Skeletal muscle satellite cell (primary cell): ENCODE data around the gene GASK1A.
"Not testable (repeated sequence)": the region's sequence is repeated elsewhere in the genome, so short reads cannot be mapped to it uniquely, and the experiment has no call there.

Source experiments
- H3K27me3 ChIP-seq: 2 replicates; pipeline ENCODE4 v1.7.0; 2013; ENCODE audit warnings: low read length; ENCODE audit not compliant: control insufficient read depth, insufficient read depth
- H3K36me3 ChIP-seq: 2 replicates; pipeline ENCODE4 v1.7.0; 2013; ENCODE audit warnings: mild to moderate bottlenecking, control low read depth, low read length; ENCODE audit not compliant: insufficient read depth
- H3K4me1 ChIP-seq: 2 replicates; pipeline ENCODE4 v1.7.0; 2013; ENCODE audit warnings: low read length; ENCODE audit not compliant: control insufficient read depth, insufficient read depth
- H3K4me2 ChIP-seq: 2 replicates; pipeline ENCODE4 v1.7.0; 2013; ENCODE audit warnings: mild to moderate bottlenecking, low read length
- H3K4me3 ChIP-seq: 2 replicates; pipeline ENCODE4 v1.7.0; 2013; ENCODE audit warnings: low read length
- H3K9ac ChIP-seq: 2 replicates; pipeline ENCODE4 v1.7.0; 2013; ENCODE audit warnings: mild to moderate bottlenecking, low read depth, low read length, moderate library complexity
- H3K9me3 ChIP-seq: replicated peaks from 2 replicates; pipeline ENCODE4 v1.7.0; 2013; ENCODE audit warnings: mild to moderate bottlenecking, control low read depth, low read length

The GASK1A gene

GRCh38 chr3:42961633-42962032 lies 17.5 kb upstream of the GASK1A start:
- Histone ChIP-seq H3K9me3 (no peaks in the 10 kb centered on the region), H3K4me3 (no peak overlapping the region), H3K27me3 (peaks cover 9% of the 10 kb centered on the region), H3K4me2 (no peak overlapping the region), H3K9ac (no peak overlapping the region), H3K4me1 (no peaks in the 10 kb centered on the region), H3K36me3 (no peaks in the 10 kb centered on the region)

GRCh38 chr3:42963269-42963668 lies 15.8 kb upstream of the GASK1A start:
- H3K4me1 ChIP-seq, result no peaks in the 10 kb centered on the region
- H3K27me3 ChIP-seq, result peaks cover 10% of the 10 kb centered on the region
- no peaks in the 10 kb centered on the region for H3K36me3 ChIP-seq
- no peak overlapping the region for H3K4me2 ChIP-seq
- no peak overlapping the region for H3K4me3 ChIP-seq
- H3K9ac ChIP-seq, result no peak overlapping the region
- no peaks in the 10 kb centered on the region for H3K9me3 ChIP-seq

- Histone ChIP-seq H3K36me3 (no peaks in the 10 kb centered on the region), H3K4me1 (no peaks in the 10 kb centered on the region), H3K9ac (no peak overlapping the region), H3K27me3 (peaks cover 15% of the 10 kb centered on the region), H3K9me3 (no peaks in the 10 kb centered on the region), H3K4me2 (no peak overlapping the region), H3K4me3 (no peak overlapping the region)
Measured at GRCh38 chr3:42964266-42964665, 14.8 kb upstream of the GASK1A start.

GRCh38 chr3:42970557-42970956 lies 8.6 kb upstream of the GASK1A start:
- no peak overlapping the region for H3K4me2 ChIP-seq
- no peak overlapping the region for H3K9ac ChIP-seq
- no peaks in the 10 kb centered on the region for H3K36me3 ChIP-seq

GRCh38 chr3:42970976-42971772 lies 7.9 kb upstream of the GASK1A start:
- no peak overlapping the region for H3K4me3 ChIP-seq
- H3K4me1 ChIP-seq, result no peaks in the 10 kb centered on the region
- no peaks in the 10 kb centered on the region for H3K36me3 ChIP-seq
- no peak overlapping the region for H3K4me2 ChIP-seq
- H3K9me3 ChIP-seq, result peaks cover 2% of the 10 kb centered on the region
- no peak overlapping the region for H3K9ac ChIP-seq
- peaks cover 12% of the 10 kb centered on the region for H3K27me3 ChIP-seq

More at GRCh38 chr3:42970557-42970956, 8.6 kb upstream of the GASK1A start:
- Histone ChIP-seq H3K4me3 (no peak overlapping the region), H3K4me1 (no peaks in the 10 kb centered on the region), H3K9me3 (peaks cover 2% of the 10 kb centered on the region), H3K27me3 (peaks cover 12% of the 10 kb centered on the region)

- not testable (repeated sequence) for H3K4me3 ChIP-seq, H3K36me3 ChIP-seq, H3K9ac ChIP-seq, H3K9me3 ChIP-seq, H3K4me1 ChIP-seq, H3K4me2 ChIP-seq
- peaks cover 29% of the 10 kb centered on the region for H3K27me3 ChIP-seq
Measured at GRCh38 chr3:42974906-42975305, 4.2 kb upstream of the GASK1A start.

- no peak overlapping the region for H3K4me3 ChIP-seq
Measured at GRCh38 chr3:42975456-42975855, 3.7 kb upstream of the GASK1A start.

GRCh38 chr3:42975955-42976354 lies 3.2 kb upstream of the GASK1A start:
- Histone ChIP-seq H3K9me3 (peaks cover 2% of the 10 kb centered on the region), H3K27me3 (peaks cover 39% of the 10 kb centered on the region), H3K36me3 (no peaks in the 10 kb centered on the region), H3K4me3 (no peak overlapping the region), H3K4me1 (peaks cover 6% of the 10 kb centered on the region), H3K4me2 (no peak overlapping the region), H3K9ac (no peak overlapping the region)

More at GRCh38 chr3:42975456-42975855, 3.7 kb upstream of the GASK1A start:
- H3K9me3 ChIP-seq, result peaks cover 2% of the 10 kb centered on the region
- no peak overlapping the region for H3K9ac ChIP-seq
- peaks cover 34% of the 10 kb centered on the region for H3K27me3 ChIP-seq
- H3K36me3 ChIP-seq, result no peaks in the 10 kb centered on the region
- no peak overlapping the region for H3K4me2 ChIP-seq
- H3K4me1 ChIP-seq, result peaks cover 6% of the 10 kb centered on the region

GRCh38 chr3:42980209-42980608 lies 1.1 kb downstream of the GASK1A start:
- peaks cover 59% of the 10 kb centered on the region for H3K27me3 ChIP-seq
- H3K4me2 ChIP-seq, result no peak overlapping the region
- no peaks in the 10 kb centered on the region for H3K9me3 ChIP-seq
- no peak overlapping the region for H3K4me3 ChIP-seq
- no peak overlapping the region for H3K9ac ChIP-seq
- H3K4me1 ChIP-seq, result peaks cover 6% of the 10 kb centered on the region
- no peaks in the 10 kb centered on the region for H3K36me3 ChIP-seq

- Histone ChIP-seq H3K9ac (no peak overlapping the region), H3K27me3 (peaks cover 59% of the 10 kb centered on the region), H3K4me2 (no peak overlapping the region), H3K4me1 (peaks cover 6% of the 10 kb centered on the region), H3K36me3 (no peaks in the 10 kb centered on the region), H3K4me3 (no peak overlapping the region), H3K9me3 (no peaks in the 10 kb centered on the region)
Measured at GRCh38 chr3:42980909-42981308, 1.8 kb downstream of the GASK1A start.

- Histone ChIP-seq H3K9ac (no peak overlapping the region), H3K4me2 (no peak overlapping the region), H3K36me3 (no peaks in the 10 kb centered on the region), H3K4me3 (no peak overlapping the region), H3K4me1 (peaks cover 6% of the 10 kb centered on the region), H3K9me3 (no peaks in the 10 kb centered on the region), H3K27me3 (peaks cover 55% of the 10 kb centered on the region)
Measured at GRCh38 chr3:42982645-42983412, 3.7 kb downstream of the GASK1A start.
